ENCODE measurements around the gene GSDME.

Gene GSDME

DNA sequence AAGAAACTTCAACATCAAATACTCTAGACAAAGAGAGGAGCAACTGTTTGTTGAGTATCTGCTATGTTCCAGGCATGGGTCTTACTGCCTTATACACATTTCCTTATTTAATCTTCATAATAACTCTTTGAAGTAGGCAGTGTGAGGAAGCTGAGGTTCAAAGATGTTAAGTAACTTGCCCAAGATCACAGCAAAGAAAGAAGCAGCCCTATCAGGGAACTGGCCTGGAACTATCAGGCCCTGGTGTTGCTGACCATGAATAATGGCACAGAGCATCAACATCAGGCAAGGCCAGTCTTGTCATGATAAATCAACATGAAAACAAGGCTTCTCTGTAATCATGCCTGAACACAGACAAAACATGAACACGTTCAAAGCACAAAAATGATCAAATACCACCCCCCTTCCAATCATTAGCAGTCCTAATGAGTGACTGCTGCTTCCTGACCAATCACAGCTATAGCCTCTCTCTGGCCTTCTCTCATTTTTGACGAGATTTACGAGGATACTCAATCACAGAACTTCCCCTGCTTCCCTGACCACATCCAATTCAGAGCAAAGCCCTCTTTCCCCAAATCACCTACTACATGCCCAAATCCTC, 2.3 kb downstream of the GSDME start (continued):
- TF ChIP-seq ZNF565 (CRISPR knock-in tag; conservative IDR thresholded peaks at IDR 0.05; ENCODE audit: low read depth) (no peak), GLIS3 (CRISPR knock-in tag; IDR thresholded peaks at IDR 0.05) (no peak), ZNF8 (CRISPR knock-in tag; IDR thresholded peaks at IDR 0.05) (no peak), PPARA (CRISPR knock-in tag; IDR thresholded peaks at IDR 0.05; ENCODE audit: borderline replicate concordance) (no peak)
- TF ChIP-seq, protein P1, sequence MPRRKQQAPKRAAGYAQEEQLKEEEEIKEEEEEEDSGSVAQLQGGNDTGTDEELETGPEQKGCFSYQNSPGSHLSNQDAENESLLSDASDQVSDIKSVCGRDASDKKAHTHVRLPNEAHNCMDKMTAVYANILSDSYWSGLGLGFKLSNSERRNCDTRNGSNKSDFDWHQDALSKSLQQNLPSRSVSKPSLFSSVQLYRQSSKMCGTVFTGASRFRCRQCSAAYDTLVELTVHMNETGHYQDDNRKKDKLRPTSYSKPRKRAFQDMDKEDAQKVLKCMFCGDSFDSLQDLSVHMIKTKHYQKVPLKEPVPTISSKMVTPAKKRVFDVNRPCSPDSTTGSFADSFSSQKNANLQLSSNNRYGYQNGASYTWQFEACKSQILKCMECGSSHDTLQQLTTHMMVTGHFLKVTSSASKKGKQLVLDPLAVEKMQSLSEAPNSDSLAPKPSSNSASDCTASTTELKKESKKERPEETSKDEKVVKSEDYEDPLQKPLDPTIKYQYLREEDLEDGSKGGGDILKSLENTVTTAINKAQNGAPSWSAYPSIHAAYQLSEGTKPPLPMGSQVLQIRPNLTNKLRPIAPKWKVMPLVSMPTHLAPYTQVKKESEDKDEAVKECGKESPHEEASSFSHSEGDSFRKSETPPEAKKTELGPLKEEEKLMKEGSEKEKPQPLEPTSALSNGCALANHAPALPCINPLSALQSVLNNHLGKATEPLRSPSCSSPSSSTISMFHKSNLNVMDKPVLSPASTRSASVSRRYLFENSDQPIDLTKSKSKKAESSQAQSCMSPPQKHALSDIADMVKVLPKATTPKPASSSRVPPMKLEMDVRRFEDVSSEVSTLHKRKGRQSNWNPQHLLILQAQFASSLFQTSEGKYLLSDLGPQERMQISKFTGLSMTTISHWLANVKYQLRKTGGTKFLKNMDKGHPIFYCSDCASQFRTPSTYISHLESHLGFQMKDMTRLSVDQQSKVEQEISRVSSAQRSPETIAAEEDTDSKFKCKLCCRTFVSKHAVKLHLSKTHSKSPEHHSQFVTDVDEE (CRISPR knock-in tag; IDR thresholded peaks at IDR 0.05): no peak

DNA sequence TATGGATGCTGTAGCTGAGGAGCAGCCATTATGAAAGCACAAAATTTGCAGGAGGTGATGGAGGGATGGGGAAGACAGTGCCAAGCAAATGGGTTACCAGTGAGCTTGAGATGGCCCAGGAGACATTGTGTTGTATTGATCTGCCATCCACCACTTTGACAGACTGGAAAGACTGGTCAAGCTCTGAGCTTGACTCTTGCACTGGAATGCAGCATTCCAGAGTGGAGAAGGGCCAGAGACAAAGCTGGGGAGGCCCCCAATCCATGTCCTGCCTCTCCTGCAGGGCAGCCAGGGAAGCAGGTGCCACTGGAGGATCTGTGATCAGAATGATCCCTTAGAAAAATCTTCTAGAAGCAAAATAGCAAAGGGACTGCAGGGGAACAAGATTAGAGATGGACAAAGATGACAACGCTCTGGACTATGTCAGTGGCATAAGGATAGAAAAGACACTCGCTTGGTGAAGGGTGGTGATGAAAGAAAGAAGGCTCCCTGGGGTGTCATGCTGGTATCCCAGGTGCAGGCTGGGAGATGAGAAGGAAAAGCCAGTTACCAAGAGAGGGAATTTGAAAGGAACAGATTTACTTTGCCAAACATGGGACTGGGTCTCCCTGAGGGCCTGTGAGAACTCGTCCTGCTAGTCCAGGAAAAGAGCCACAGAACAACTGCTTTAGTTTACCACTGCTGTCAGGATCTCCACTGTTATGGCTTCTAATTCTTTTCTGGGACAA, 5.0 kb downstream of the GSDME start:
- no peak for ATAC-seq
- no peak for TF ChIP-seq RARB (CRISPR knock-in tag; IDR thresholded peaks at IDR 0.05)
- TF ChIP-seq, protein P2, sequence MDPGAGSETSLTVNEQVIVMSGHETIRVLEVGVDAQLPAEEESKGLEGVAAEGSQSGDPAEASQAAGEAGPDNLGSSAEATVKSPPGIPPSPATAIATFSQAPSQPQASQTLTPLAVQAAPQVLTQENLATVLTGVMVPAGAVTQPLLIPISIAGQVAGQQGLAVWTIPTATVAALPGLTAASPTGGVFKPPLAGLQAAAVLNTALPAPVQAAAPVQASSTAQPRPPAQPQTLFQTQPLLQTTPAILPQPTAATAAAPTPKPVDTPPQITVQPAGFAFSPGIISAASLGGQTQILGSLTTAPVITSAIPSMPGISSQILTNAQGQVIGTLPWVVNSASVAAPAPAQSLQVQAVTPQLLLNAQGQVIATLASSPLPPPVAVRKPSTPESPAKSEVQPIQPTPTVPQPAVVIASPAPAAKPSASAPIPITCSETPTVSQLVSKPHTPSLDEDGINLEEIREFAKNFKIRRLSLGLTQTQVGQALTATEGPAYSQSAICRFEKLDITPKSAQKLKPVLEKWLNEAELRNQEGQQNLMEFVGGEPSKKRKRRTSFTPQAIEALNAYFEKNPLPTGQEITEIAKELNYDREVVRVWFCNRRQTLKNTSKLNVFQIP (CRISPR knock-in tag; IDR thresholded peaks at IDR 0.05; ENCODE audit: borderline replicate concordance, low read depth): no peak
- TF ChIP-seq, protein P1 (CRISPR knock-in tag; IDR thresholded peaks at IDR 0.05): no peak
- TF ChIP-seq ZNF565 (CRISPR knock-in tag; conservative IDR thresholded peaks at IDR 0.05; ENCODE audit: low read depth): no peak
- TF ChIP-seq ZFP30 (CRISPR knock-in tag; IDR thresholded peaks at IDR 0.05): no peak
- no peak for TF ChIP-seq ESRRG (CRISPR knock-in tag; IDR thresholded peaks at IDR 0.05)
- no peak for TF ChIP-seq ZNF70 (CRISPR knock-in tag; IDR thresholded peaks at IDR 0.05)
- no peak for TF ChIP-seq BACH2 (CRISPR knock-in tag; IDR thresholded peaks at IDR 0.05; ENCODE audit: borderline replicate concordance)
- no peak for TF ChIP-seq ISL1 (CRISPR knock-in tag; IDR thresholded peaks at IDR 0.05)
- TF ChIP-seq CSDC2 (CRISPR knock-in tag; IDR thresholded peaks at IDR 0.05): no peak
- TF ChIP-seq SNAI2 (CRISPR knock-in tag; IDR thresholded peaks at IDR 0.05): no peak
- TF ChIP-seq ZC3H10 (CRISPR knock-in tag; IDR thresholded peaks at IDR 0.05): no peak
- no peak for TF ChIP-seq GLIS3 (CRISPR knock-in tag; IDR thresholded peaks at IDR 0.05)
- no peak for TF ChIP-seq TOX (CRISPR knock-in tag; IDR thresholded peaks at IDR 0.05; ENCODE audit: borderline replicate concordance)
- no peak for TF ChIP-seq ARNTL (CRISPR knock-in tag; IDR thresholded peaks at IDR 0.05; ENCODE audit: borderline replicate concordance, low read depth)
- TF ChIP-seq, protein P3, sequence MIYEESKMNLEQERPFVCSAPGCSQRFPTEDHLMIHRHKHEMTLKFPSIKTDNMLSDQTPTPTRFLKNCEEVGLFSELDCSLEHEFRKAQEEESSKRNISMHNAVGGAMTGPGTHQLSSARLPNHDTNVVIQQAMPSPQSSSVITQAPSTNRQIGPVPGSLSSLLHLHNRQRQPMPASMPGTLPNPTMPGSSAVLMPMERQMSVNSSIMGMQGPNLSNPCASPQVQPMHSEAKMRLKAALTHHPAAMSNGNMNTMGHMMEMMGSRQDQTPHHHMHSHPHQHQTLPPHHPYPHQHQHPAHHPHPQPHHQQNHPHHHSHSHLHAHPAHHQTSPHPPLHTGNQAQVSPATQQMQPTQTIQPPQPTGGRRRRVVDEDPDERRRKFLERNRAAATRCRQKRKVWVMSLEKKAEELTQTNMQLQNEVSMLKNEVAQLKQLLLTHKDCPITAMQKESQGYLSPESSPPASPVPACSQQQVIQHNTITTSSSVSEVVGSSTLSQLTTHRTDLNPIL (CRISPR knock-in tag; IDR thresholded peaks at IDR 0.05; ENCODE audit: low read depth): no peak
- TF ChIP-seq, protein P4, sequence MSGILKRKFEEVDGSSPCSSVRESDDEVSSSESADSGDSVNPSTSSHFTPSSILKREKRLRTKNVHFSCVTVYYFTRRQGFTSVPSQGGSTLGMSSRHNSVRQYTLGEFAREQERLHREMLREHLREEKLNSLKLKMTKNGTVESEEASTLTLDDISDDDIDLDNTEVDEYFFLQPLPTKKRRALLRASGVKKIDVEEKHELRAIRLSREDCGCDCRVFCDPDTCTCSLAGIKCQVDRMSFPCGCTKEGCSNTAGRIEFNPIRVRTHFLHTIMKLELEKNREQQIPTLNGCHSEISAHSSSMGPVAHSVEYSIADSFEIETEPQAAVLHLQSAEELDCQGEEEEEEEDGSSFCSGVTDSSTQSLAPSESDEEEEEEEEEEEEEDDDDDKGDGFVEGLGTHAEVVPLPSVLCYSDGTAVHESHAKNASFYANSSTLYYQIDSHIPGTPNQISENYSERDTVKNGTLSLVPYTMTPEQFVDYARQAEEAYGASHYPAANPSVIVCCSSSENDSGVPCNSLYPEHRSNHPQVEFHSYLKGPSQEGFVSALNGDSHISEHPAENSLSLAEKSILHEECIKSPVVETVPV (CRISPR knock-in tag; IDR thresholded peaks at IDR 0.05): no peak
- no peak for TF ChIP-seq TCF4 (CRISPR knock-in tag; IDR thresholded peaks at IDR 0.05; ENCODE audit: borderline replicate concordance)

All from SK-N-SH treated with all-trans-retinoic acid at 6 μM for 48 hours (cell line).